HG02870 (cell line): ENCODE data around the gene ANO3.
"Not testable (repeated sequence)": the region's sequence is repeated elsewhere in the genome, so short reads cannot be mapped to it uniquely, and the experiment has no call there.

ENCODE experiments used
- ATAC-seq: cut with Tn5 transposase; IDR thresholded peaks from one replicate; pipeline ENCODE4 v1.9.1; 2021; ENCODE audit warnings: mild to moderate bottlenecking, moderate library complexity; ENCODE audit not compliant: unreplicated experiment

Gene ANO3

GRCh38 chr11:26331911-26332571 is at the start of gene ANO3:
Gene ANO3, plus strand, starts transcription at chr11:26332130. Its CDS starts 146 bp downstream, at chr11:26332276.
- ATAC-seq, result peak; percentile 97

GRCh38 chr11:26283852-26284408 is 48.0 kb upstream of the ANO3 start:
- ATAC-seq, result no peak

- no peak for ATAC-seq
Observed at GRCh38 chr11:26285608-26286007, 46.3 kb upstream of the ANO3 start.

- peak; percentile 41 for ATAC-seq
Observed at GRCh38 chr11:26286472-26287066, 45.4 kb upstream of the ANO3 start.

GRCh38 chr11:26287067-26287518 is 44.8 kb upstream of the ANO3 start:
- no peak for ATAC-seq

- peak; percentile 95 for ATAC-seq
Observed at GRCh38 chr11:26297189-26297975, 34.5 kb upstream of the ANO3 start.

- not testable (repeated sequence) for ATAC-seq
Observed at GRCh38 chr11:26316372-26316771, 15.6 kb upstream of the ANO3 start.

- ATAC-seq, result no peak
Observed at GRCh38 chr11:26319906-26320305, 12.0 kb upstream of the ANO3 start.

GRCh38 chr11:26321516-26321915 is 10.4 kb upstream of the ANO3 start:
- no peak for ATAC-seq

- no peak for ATAC-seq
Observed at GRCh38 chr11:26322335-26323067, 9.4 kb upstream of the ANO3 start.

- ATAC-seq, result no peak
Observed at GRCh38 chr11:26323837-26324236, 8.1 kb upstream of the ANO3 start.

GRCh38 chr11:26324270-26324669 is 7.7 kb upstream of the ANO3 start:
- ATAC-seq, result no peak

GRCh38 chr11:26326793-26327400 is 5.0 kb upstream of the ANO3 start:
- no peak for ATAC-seq

- no peak for ATAC-seq
Observed at GRCh38 chr11:26329206-26329605, 2.7 kb upstream of the ANO3 start.

GRCh38 chr11:26330262-26330661 is 1.7 kb upstream of the ANO3 start:
- no peak for ATAC-seq

- ATAC-seq, result no peak
Observed at GRCh38 chr11:26332572-26332915, 614 bp downstream of the ANO3 start.

GRCh38 chr11:26333906-26334305 is 2.0 kb downstream of the ANO3 start:
- ATAC-seq, result no peak

GRCh38 chr11:26335903-26336302 is 4.0 kb downstream of the ANO3 start:
- ATAC-seq, result no peak

GRCh38 chr11:26344647-26345046 is 12.7 kb downstream of the ANO3 start:
- ATAC-seq, result no peak

GRCh38 chr11:26348776-26349175 is 16.8 kb downstream of the ANO3 start:
- ATAC-seq, result no peak

GRCh38 chr11:26350002-26350401 is 18.1 kb downstream of the ANO3 start:
- no peak for ATAC-seq
